Urinary bladder (tissue), 4 donors: Measurements from ENCODE around the gene THAP12. TPM values are rescaled to one million over a fixed set of nuclear protein-coding genes. Genes with fewer than 3 reads are reported as not detected.

Experiments used
- DNase-seq: peaks from one replicate; pipeline ENCODE4 v3.0.0-alpha.2; 2015; ENCODE audit errors: extremely low spot score
- H3K27ac ChIP-seq: one replicate; pipeline ENCODE4 v1.5.1; 2013; ENCODE audit warnings: low read depth, mild to moderate bottlenecking, moderate library complexity
- H3K36me3 ChIP-seq: one replicate; pipeline ENCODE4 v1.6.1; 2013; ENCODE audit warnings: mild to moderate bottlenecking, moderate library complexity; ENCODE audit not compliant: insufficient read depth
- H3K4me1 ChIP-seq: one replicate; pipeline ENCODE4 v1.6.1; 2013; ENCODE audit warnings: mild to moderate bottlenecking, moderate library complexity; ENCODE audit not compliant: insufficient read depth
- H3K4me3 ChIP-seq: one replicate; pipeline ENCODE4 v1.5.1; 2013; ENCODE audit warnings: low read depth, low read length
- WGBS: extraction: QIAGEN DNeasy Blood & Tissue Kit; methylation state at CpG from one replicate; pipeline ENCODE4 v1.1.7; 2013; 5-methylcytosine and 5-hydroxymethylcytosine counted together
- polyA plus RNA-seq: library from polyadenylated mRNA; stranded (reverse); fragments of 200-250 nt; gene quantifications from one replicate; pipeline ENCODE4 v1.2.3, GENCODE V29; 2013
- small RNA-seq: library from RNA; depleted of rRNA; stranded (forward); fragments of <200 nt; gene quantifications from one replicate; pipeline ENCODE3, GENCODE V24; 2014
- total RNA-seq: library from RNA; depleted of rRNA; stranded (reverse); fragments of >200 nt; gene quantifications from one replicate; pipeline ENCODE4 v1.2.3, GENCODE V29; 2014
- donor health status: healthy with polysubstance abuse.
- donor health status: healthy.

Gene THAP12
- total and polyA plus RNA-seq, 2 donors: 25.0 to 85.4 TPM

GRCh38 chr11:76316726-76317125 is 64.2 kb downstream of the THAP12 start:
- DNase-seq: no peak
- H3K4me1 ChIP-seq: no peaks in the 10 kb centered on the region
- no peak overlapping the region for H3K27ac ChIP-seq
- 82% methylated on average over 3 of the region's 3 CpGs for WGBS
- H3K36me3 ChIP-seq: no peaks in the 10 kb centered on the region
- H3K4me3 ChIP-seq: no peak overlapping the region

GRCh38 chr11:76315182-76315853 is 65.6 kb downstream of the THAP12 start:
- DNase-seq: no peak
- 88% methylated on average over 8 of the region's 8 CpGs for WGBS
- no peaks in the 10 kb centered on the region for H3K4me1 ChIP-seq

GRCh38 chr11:76314741-76315090 is 66.2 kb downstream of the THAP12 start:
- Histone ChIP-seq H3K36me3 (no peaks in the 10 kb centered on the region), H3K4me1 (no peaks in the 10 kb centered on the region), H3K4me3 (no peak overlapping the region), H3K27ac (no peak overlapping the region)
- 92% methylated on average over 4 of the region's 4 CpGs for WGBS
- no peak for DNase-seq

More at GRCh38 chr11:76315182-76315853, 65.6 kb downstream of the THAP12 start:
- Histone ChIP-seq H3K36me3 (no peaks in the 10 kb centered on the region), H3K4me3 (no peak overlapping the region), H3K27ac (no peak overlapping the region)

- H3K36me3 ChIP-seq: no peaks in the 10 kb centered on the region
- no peaks in the 10 kb centered on the region for H3K4me1 ChIP-seq
- DNase-seq: no peak
- WGBS: 62% methylated on average over 15 of the region's 15 CpGs
- no peak overlapping the region for H3K4me3 ChIP-seq
- H3K27ac ChIP-seq: no peak overlapping the region
Observed at GRCh38 chr11:76313913-76314740, 66.8 kb downstream of the THAP12 start.

- WGBS: 94% methylated on average over 3 of the region's 3 CpGs
- no peaks in the 10 kb centered on the region for H3K4me1 ChIP-seq
- no peaks in the 10 kb centered on the region for H3K36me3 ChIP-seq
- no peak overlapping the region for H3K4me3 ChIP-seq
- H3K27ac ChIP-seq: no peak overlapping the region
- DNase-seq: no peak
Observed at GRCh38 chr11:76313271-76313670, 67.7 kb downstream of the THAP12 start.

GRCh38 chr11:76310832-76311595 is 69.9 kb downstream of the THAP12 start:
- no peak for DNase-seq
- Histone ChIP-seq H3K4me1 (no peaks in the 10 kb centered on the region), H3K36me3 (no peaks in the 10 kb centered on the region), H3K4me3 (no peak overlapping the region), H3K27ac (no peak overlapping the region)
- WGBS: 59% methylated on average over 13 of the region's 13 CpGs

GRCh38 chr11:76307978-76308747 is 72.8 kb downstream of the THAP12 start:
- no peak for DNase-seq
- Histone ChIP-seq H3K4me3 (no peak overlapping the region), H3K4me1 (no peaks in the 10 kb centered on the region), H3K36me3 (no peaks in the 10 kb centered on the region), H3K27ac (no peak overlapping the region)
- 83% methylated on average over 6 of the region's 6 CpGs for WGBS

- Histone ChIP-seq H3K36me3 (no peaks in the 10 kb centered on the region), H3K27ac (no peak overlapping the region), H3K4me1 (no peaks in the 10 kb centered on the region), H3K4me3 (no peak overlapping the region)
- WGBS: 80% methylated on average over 9 of the region's 9 CpGs
- DNase-seq: no peak
Observed at GRCh38 chr11:76307396-76307795, 73.5 kb downstream of the THAP12 start.

- H3K36me3 ChIP-seq: no peaks in the 10 kb centered on the region
- 42% methylated on average over 3 of the region's 3 CpGs for WGBS
- H3K27ac ChIP-seq: no peak overlapping the region
- no peak for DNase-seq
- no peaks in the 10 kb centered on the region for H3K4me1 ChIP-seq
- no peak overlapping the region for H3K4me3 ChIP-seq
Observed at GRCh38 chr11:76303399-76303798, 77.5 kb downstream of the THAP12 start.

GRCh38 chr11:76302996-76303395 is 77.9 kb downstream of the THAP12 start:
- Histone ChIP-seq H3K36me3 (no peaks in the 10 kb centered on the region), H3K4me3 (no peak overlapping the region), H3K27ac (no peak overlapping the region), H3K4me1 (no peaks in the 10 kb centered on the region)
- 76% methylated on average over 3 of the region's 3 CpGs for WGBS
- DNase-seq: no peak

Small RNA genes within 50 kb of the gene (small RNA-seq; reads per million reads assigned to genes)
- gene RF00019: not detected

Other genes starting within 250 kb of the THAP12 start
- gene WNT11, start 174.6 kb downstream of the THAP12 start, total RNA-seq: 6.3 TPM
- gene WNT11, start 174.6 kb downstream of the THAP12 start, polyA plus RNA-seq: 18.9 TPM
- 6.1 TPM for gene GVQW3, start 191 bp upstream of the THAP12 start, total RNA-seq
- gene GVQW3, start 191 bp upstream of the THAP12 start, polyA plus RNA-seq: 1.7 TPM
- 45.4 TPM for gene EMSY, start 63.9 kb upstream of the THAP12 start, total RNA-seq
- gene EMSY, start 63.9 kb upstream of the THAP12 start, polyA plus RNA-seq: 13.3 TPM